Measurements from ENCODE around the gene ERC2.

- no peak for TF ChIP-seq ARNTL (CRISPR knock-in tag; IDR thresholded peaks at IDR 0.05; ENCODE audit: borderline replicate concordance, low read depth)
- no peak for TF ChIP-seq ZFP30 (CRISPR knock-in tag; IDR thresholded peaks at IDR 0.05)
- no peak for TF ChIP-seq RARB (CRISPR knock-in tag; IDR thresholded peaks at IDR 0.05)
- TF ChIP-seq PATZ1 (CRISPR knock-in tag; IDR thresholded peaks at IDR 0.05; ENCODE audit: borderline replicate concordance) = no peak
- no peak for TF ChIP-seq TSHZ2 (CRISPR knock-in tag; IDR thresholded peaks at IDR 0.05)
- no peak for TF ChIP-seq BACH2 (CRISPR knock-in tag; IDR thresholded peaks at IDR 0.05; ENCODE audit: borderline replicate concordance)
- no peak for TF ChIP-seq POU6F1 (CRISPR knock-in tag; IDR thresholded peaks at IDR 0.05; ENCODE audit: borderline replicate concordance, low read depth)
- no peak for TF ChIP-seq GLIS3 (CRISPR knock-in tag; IDR thresholded peaks at IDR 0.05)
Measured at GRCh38 chr3:56277236-56277635, 191.0 kb downstream of the ERC2 start.

Data from SK-N-SH treated with all-trans-retinoic acid at 6 μM for 48 hours (cell line).